Body of pancreas (tissue), 4 donors: ENCODE measurements around the gene CAMTA1. TPM values are rescaled to one million over a fixed set of nuclear protein-coding genes. Genes with fewer than 3 reads are reported as not detected.

Experiments used
- ATAC-seq: fragments of 150-250 bp; one replicate; pipeline ENCODE4 v1.9.1; 2016
- DNase-seq, 4 donors: peaks; one replicate each; pipeline ENCODE4 v3.0.0-alpha.2; 2019
- H3K27ac ChIP-seq, 4 donors: fragments of 200-600 bp; sonication (generic); 1 replicate in 3 of 4; 2 replicates in 1 of 4; pipeline versions ENCODE4 v1.5.1 to v1.6.1; 2016 to 2019; ENCODE audit warnings: mild to moderate bottlenecking in 1 of 4, mixed read lengths in 1 of 4, moderate library complexity in 1 of 4
- H3K27me3 ChIP-seq, 2 donors: fragments of 200-600 bp; sonication (generic); one replicate each; pipeline ENCODE4 v1.6.0; 2016; ENCODE audit warnings: mild to moderate bottlenecking in 1 of 2
- H3K36me3 ChIP-seq, 2 donors: fragments of 200-600 bp; sonication (generic); replicated peaks in 1 of 2; 2 replicates each; pipeline ENCODE4 v1.5.1; 2016; ENCODE audit warnings: low read depth in 2 of 2; ENCODE audit not compliant: insufficient read depth in 1 of 2
- H3K4me1 ChIP-seq: fragments of 200-600 bp; sonication (generic); one replicate; pipeline ENCODE4 v1.6.0; 2016
- H3K4me3 ChIP-seq, 2 donors: fragments of 200-600 bp; sonication (generic); 1 replicate in 1 of 2; 2 replicates in 1 of 2; pipeline ENCODE4 v1.5.1; 2016 to 2019
- H3K9me3 ChIP-seq, 3 donors: fragments of 200-600 bp; sonication (generic); 1 replicate in 2 of 3; 2 replicates in 1 of 3; pipeline ENCODE4 v1.5.1; 2016
- CTCF ChIP-seq, 7 experiments: fragments of 450-650 bp in 4 of 7; fragments of 200-600 bp in 3 of 7; sonication (generic) in 3 of 7; IDR thresholded peaks; one replicate each; pipeline ENCODE4 v1.5.1; 2016 to 2019; ENCODE audit warnings: antibody characterized with exemption in 7 of 7
- POLR2A ChIP-seq, 3 donors: fragments of 450-650 bp; IDR thresholded peaks; one replicate each; pipeline ENCODE4 v1.6.1; 2016; ENCODE audit warnings: antibody characterized with exemption in 3 of 3, mild to moderate bottlenecking in 2 of 3
- WGBS, 2 donors: methylation state at CpG; one replicate each; pipeline ENCODE4 v1.1.5; 2017; 5-methylcytosine and 5-hydroxymethylcytosine counted together
- intact Hi-C: fragments of 100-400 bp; cut with DNase I; formaldehyde crosslinking; loops from one replicate; pipeline ENCODE4 v1.15.1; 2023
- total RNA-seq, 2 donors: library from RNA; depleted of rRNA; stranded (reverse); fragments of >200 nt; gene quantifications; one replicate each; pipeline ENCODE4 v1.1.0, GENCODE V29; 2016

Gene CAMTA1
- total RNA-seq, 2 donors from 2014 or later: 36.3 to 59.7 TPM

- TF ChIP-seq CTCF (IDR thresholded peaks at IDR 0.05): no peak
- Histone ChIP-seq H3K27ac (no peak overlapping the region), H3K9me3 (no peaks in the 10 kb centered on the region), H3K36me3 (no peaks in the 10 kb centered on the region), H3K4me1 (peaks cover 17% of the 10 kb centered on the region), H3K27me3 (no peaks in the 10 kb centered on the region), H3K4me3 (no peak overlapping the region)
- DNase-seq (no peak), ATAC-seq (no peak)
- WGBS, 2 donors: 70 to 73% methylated on average over 3 to 4 of the region's 4 CpGs
- intact Hi-C loops: no loop called here
These were observed 828.6 kb downstream of the CAMTA1 start for GRCh38 chr1:7613851-7614205.

- H3K4me1 ChIP-seq: peaks cover 17% of the 10 kb centered on the region
- no peaks in the 10 kb centered on the region for H3K9me3 ChIP-seq
- no peak for DNase-seq
- no peak for TF ChIP-seq POLR2A (IDR thresholded peaks at IDR 0.05)
- TF ChIP-seq CTCF (IDR thresholded peaks at IDR 0.05): no peak
- no peak overlapping the region for H3K27ac ChIP-seq
- intact Hi-C loops: no loop called here
- H3K27me3 ChIP-seq: no peaks in the 10 kb centered on the region
- WGBS, 2 donors: 38 to 46% methylated on average over 9 of the region's 9 CpGs
- no peak overlapping the region for H3K4me3 ChIP-seq
- no peak for ATAC-seq
- H3K36me3 ChIP-seq: no peaks in the 10 kb centered on the region
These were observed 829.4 kb downstream of the CAMTA1 start for GRCh38 chr1:7614576-7615074.

GRCh38 chr1:7615138-7615537 lies 829.9 kb downstream of the CAMTA1 start:
- Histone ChIP-seq H3K36me3 (no peaks in the 10 kb centered on the region), H3K27ac (no peak overlapping the region), H3K9me3 (no peaks in the 10 kb centered on the region), H3K27me3 (no peaks in the 10 kb centered on the region), H3K4me3 (no peak overlapping the region), H3K4me1 (peaks cover 13% of the 10 kb centered on the region)
- 62 to 63% methylated on average over 5 of the region's 5 CpGs for WGBS, 2 donors
- ATAC-seq: no peak
- no peak for DNase-seq
- TF ChIP-seq CTCF (IDR thresholded peaks at IDR 0.05) (no peak), POLR2A (IDR thresholded peaks at IDR 0.05) (no peak)
- intact Hi-C loops: no loop called here

- H3K9me3 ChIP-seq: no peaks in the 10 kb centered on the region
- H3K27ac ChIP-seq: no peak overlapping the region
- no peak for TF ChIP-seq CTCF (IDR thresholded peaks at IDR 0.05)
- TF ChIP-seq POLR2A (IDR thresholded peaks at IDR 0.05): no peak
- H3K4me3 ChIP-seq: no peak overlapping the region
- H3K4me1 ChIP-seq: peaks cover 14% of the 10 kb centered on the region
- 21 to 25% methylated on average over 14 of the region's 14 CpGs for WGBS, 2 donors
- DNase-seq (peak; percentile 51 to 64 (median 60)), ATAC-seq (peak; percentile 47)
- no peaks in the 10 kb centered on the region for H3K27me3 ChIP-seq
- intact Hi-C loops: no loop called here
- no peaks in the 10 kb centered on the region for H3K36me3 ChIP-seq
These were observed 831.0 kb downstream of the CAMTA1 start for GRCh38 chr1:7616076-7616832.

- Histone ChIP-seq H3K36me3 (no peaks in the 10 kb centered on the region), H3K9me3 (no peaks in the 10 kb centered on the region), H3K4me3 (no peak overlapping the region), H3K27ac (no peak overlapping the region), H3K27me3 (no peaks in the 10 kb centered on the region), H3K4me1 (peaks cover 21% of the 10 kb centered on the region)
- ATAC-seq (no peak), DNase-seq (no peak)
- intact Hi-C loops: no loop called here
- WGBS, 2 donors: 23 to 38% methylated on average over 6 to 10 of the region's 10 CpGs
- TF ChIP-seq POLR2A (IDR thresholded peaks at IDR 0.05) (no peak), CTCF (IDR thresholded peaks at IDR 0.05) (no peak)
These were observed 831.7 kb downstream of the CAMTA1 start for GRCh38 chr1:7616953-7617352.
